Ureter (tissue), 1 donor: Measurements from ENCODE around the gene NCOR2. TPM values are rescaled to one million over a fixed set of nuclear protein-coding genes. Genes with fewer than 3 reads are reported as not detected.

ENCODE experiments used
- DNase-seq: peaks from one replicate; pipeline ENCODE4 v3.0.0-alpha.2; 2020; ENCODE audit warnings: low spot score
- total RNA-seq: library from RNA; stranded (reverse); gene quantifications from one replicate; pipeline ENCODE4 v1.2.4, GENCODE V29; 2023
- donor health status: DM: yes; HTN: yes; CAD: no.

NCOR2 gene
- total RNA-seq, 1 donor from 2014 or later = 200 TPM

DNA sequence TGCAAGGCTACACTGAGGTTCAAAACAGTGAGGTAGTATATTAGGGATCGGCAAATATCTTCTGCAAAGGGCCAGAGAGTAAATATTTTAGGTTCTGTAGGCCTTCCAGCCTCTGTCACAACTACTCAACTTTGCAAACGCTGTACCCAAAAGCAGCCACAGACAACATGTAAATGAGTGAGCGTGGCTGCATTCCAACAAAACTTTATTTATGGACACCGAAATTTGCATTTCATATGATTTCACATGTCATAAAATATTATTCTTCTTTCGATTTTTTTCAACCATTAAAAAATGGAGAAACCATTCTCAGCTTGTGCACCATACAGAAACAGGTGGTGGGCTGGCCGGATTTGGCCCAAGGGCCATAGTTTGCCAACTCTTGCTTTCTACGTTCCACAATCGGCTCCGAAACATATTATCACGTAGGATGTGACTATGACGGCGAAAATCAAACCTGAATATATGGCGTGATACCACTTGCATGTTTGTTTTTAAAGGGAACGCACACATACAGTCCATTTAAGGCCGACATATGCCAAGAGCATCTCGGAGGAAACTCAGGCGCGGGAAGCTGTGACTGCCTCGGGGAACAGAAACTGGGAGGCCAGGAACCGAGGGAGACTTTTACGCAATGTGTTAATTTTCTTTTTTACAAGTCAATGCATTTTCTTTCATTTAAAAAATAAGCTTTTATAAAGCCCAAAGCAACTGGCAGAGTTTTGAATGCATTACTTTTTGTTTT lies 7.1 kb downstream of the NCOR2 start:
- DNase-seq = no peak

DNA sequence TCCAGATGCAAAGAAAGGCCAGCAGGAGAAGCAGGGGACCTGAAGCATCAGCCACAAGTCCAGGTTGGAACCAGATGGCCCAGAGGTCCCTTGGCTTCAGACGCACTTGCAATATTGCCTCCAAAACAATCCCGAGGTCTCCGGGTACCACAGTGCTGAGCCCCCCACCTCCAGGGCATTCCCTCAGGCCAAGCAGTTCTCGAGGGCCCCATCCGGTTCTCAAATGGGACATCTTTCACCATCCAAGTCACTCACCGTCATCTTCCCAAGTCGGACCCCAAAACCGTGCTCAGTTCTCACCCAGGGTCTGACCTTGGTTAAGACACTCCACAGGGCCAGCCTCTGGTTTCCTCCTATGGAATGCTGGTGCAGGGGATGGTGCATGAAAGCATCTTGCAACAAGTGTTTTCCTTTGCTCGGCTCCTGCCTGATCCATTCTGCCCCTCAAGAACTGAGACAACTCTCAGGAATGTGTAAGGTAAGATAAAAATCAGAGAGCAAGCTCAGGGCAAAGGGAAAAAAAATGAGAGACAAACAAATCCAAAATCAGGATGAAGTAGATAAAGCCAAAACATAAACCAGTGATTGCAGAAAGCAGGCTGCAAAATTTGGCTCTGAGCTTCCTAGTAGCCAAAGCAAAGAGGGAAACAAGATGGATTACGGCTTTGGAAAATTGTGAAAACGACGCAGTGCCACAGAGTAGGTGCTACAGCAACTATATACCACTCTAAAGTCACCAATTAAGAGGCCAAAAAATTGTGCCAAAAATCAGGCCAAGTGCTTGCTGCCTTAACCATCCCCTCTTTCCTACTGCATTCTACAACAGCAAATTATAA lies 8.0 kb downstream of the NCOR2 start:
- DNase-seq = no peak

GRCh38 chr12:124558313-124558712 lies 9.1 kb downstream of the NCOR2 start:
- DNase-seq = no peak

DNA sequence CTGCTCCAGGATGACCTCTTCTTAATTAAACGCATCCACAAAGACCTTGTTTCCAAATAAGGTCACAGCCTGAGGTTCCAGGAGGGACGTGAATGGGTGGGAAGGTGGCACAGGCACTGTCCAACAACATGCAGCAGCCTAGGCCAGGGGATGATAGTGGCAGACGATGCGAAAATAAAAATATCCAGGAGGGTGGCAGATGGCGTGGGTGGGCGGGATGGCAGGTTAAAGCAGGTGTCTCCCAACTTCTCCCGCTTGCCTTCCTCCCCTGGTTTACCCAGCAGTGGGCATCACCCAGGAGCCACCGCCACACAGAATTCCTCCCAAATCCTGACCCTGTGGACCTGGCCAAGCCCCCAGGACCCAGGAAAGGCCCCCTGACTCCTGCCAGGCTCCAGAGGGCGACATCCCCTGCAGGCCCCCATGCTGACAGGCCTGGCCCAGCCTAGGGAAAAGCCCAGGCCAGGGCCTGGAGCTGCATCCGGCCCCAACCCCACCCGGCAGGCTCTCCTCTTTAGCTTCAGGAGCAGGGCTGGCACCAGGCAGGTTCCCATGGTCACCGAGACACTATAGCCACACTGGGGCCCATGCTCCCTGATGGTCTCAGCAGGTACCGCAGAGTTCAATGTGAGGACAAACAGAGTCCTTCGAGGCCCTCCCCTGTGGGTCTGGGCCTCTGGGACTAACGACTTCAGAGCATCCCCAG lies 9.7 kb downstream of the NCOR2 start:
- DNase-seq = no peak

DNA sequence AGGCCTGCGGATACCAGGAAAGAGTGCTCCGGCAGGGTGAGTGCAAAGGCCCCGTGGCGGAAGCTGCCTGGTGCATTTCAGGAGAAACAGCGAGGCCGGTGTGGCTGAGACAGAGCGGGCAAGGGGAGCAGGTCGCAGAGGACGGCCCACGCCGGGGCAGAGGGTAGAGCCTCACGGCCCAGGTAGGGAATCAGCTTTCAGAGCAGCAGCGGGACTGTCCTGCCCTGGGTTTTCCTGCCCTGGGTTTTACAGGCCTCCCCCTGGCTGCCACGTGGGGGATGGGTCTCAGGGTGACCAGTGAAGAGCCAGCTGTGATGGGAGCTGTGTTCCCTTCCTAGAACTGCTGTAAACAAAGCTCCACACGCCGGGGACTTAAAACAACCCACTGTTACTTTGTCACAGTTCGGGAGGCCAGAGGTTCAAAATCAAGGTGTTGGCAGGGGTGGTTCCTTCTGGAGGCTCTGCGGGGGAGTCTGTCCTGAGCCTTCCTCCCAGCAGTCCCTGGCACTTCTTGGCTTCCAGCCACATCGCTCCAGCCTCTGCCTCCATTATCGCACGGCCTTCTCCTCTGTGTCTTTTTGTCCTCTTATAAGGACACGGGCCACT lies 10.4 kb downstream of the NCOR2 start:
- DNase-seq = no peak

DNA sequence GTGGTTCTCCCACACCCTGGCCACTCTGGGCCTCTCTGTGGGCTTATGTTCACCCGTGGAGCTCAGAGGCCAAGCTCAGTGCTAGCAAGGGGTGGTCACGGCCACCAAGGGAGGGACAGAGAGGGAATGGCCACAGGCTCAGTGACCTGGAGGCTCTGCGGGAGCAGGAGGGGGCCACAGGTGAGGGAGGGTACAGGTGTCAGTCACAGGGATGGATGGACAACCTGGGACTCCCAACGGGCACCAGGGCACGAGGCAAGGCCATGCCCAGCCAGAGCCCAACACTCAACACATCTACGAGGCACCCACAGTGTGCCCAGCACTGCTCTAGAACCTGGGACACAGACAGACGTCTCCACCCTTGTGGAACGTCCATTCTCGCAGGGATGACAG lies 11.3 kb downstream of the NCOR2 start:
- no peak for DNase-seq

GRCh38 chr12:124555168-124556073 lies 12.0 kb downstream of the NCOR2 start:
- no peak for DNase-seq

GRCh38 chr12:124554429-124555029 lies 12.9 kb downstream of the NCOR2 start:
- no peak for DNase-seq

GRCh38 chr12:124553862-124554428 lies 13.5 kb downstream of the NCOR2 start:
- no peak for DNase-seq

DNA sequence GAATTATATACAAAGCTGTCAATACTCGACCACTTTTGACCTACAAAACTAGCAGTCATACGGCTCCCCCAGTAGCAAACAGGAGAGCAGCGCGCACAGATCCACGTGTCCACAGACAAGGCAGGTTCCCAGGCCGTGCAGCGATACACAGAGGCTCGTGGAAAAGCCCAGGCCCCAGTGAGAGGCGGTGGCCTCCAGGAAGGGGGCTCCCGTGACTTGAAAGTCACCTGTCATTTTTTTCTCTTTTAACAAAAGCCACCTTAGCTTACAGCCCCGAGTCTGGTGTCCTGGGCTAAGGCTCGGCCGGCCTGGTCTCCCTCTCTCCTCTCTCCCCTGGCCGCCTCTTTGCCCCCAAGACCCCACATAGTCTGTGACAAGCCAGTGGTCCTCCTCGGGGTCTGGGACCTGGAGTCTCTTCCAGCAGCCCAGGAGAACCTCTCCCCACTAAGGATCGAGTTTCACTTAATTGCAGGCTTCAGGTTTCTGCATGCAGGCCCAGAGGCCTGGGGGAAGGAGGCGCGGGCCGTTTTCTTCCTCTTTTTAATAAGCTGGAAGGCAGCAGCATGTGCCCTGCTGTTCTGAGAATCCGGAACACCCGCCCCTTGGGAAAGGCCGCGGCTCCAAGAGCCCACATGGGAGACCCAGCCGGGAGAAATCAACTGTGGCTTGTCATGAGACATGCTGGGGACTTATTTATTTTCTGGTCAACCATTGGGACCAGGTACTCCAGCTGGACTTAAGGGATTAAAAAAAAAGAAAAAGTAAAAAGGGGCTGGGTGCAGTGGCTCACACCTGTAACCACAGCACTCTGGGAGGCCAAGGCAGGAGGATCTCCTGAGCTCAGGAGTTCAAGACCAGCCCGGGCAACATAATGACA lies 15.9 kb downstream of the NCOR2 start:
- DNase-seq = no peak

DNA sequence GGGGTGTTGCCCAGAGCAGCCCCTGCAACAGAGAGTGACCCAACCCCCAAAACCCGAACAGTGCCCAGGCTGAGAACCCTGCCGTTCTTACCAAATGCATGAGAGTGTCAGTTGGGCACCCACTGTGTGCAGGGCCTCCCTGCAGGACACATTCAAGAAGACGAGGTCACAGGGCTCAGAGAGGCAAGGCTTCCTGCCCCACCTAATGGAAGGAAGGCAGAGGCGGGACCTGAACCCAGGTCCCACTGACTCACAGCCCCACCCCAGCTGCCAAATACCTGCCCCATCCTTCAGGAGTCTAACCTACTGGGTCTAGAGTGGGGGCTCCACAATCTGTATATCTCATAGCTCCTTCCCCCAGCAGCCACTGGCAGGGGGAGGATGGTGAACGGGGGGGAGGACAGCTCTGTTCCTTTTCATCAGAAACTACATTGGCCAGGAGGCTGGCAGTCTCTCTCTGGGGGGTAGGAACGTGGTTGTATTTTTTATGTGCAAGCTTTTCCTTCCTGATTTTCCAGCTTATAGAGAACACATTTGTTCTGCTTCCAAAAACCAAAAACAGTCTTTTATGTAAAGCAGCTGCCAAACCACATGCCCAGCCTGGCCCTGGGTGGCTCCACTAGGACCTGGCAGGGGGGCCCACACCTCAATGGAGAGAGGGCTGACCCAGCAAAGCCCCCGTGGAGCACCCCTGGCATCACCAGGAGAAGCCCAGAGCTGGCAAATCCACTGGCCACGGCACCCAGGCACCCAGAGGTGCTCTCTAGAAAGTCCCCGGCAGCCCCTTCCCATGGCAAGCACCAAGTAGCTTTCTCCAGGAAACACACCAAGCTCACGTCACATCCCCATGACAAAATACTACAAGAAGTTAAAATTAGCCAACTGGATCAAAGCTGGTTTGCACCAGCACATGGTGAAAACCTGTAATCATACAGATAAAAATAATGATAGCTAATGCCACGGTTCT lies 17.0 kb downstream of the NCOR2 start:
- DNase-seq = no peak

GRCh38 chr12:124549629-124550028 lies 17.8 kb downstream of the NCOR2 start:
- DNase-seq = no peak

DNA sequence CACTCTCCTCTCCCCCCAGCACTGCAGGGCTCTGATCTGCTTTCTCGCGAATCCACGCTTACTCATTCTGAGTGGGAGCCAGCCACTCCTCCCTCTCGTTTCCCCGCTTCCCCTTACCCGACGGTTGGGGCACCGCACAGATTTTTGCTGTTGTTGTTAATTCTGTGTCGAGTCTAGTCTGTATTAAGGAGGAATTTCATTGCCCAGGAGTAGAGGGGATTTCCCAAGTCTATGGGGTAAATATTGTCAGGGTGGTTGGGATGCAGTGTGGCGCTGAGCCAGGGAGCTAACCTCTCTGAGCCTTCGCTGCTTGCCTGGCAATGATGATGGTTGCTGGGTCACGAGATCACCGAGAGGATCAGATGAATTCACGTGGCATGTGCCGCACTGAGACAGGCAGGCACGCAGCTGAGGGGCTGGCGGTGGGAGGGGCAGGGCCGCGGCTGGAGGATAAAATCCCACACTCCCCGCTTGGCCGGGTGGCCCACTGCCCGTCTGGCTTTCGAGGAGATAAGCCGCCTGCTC lies 18.5 kb downstream of the NCOR2 start:
- DNase-seq = no peak

GRCh38 chr12:124547626-124548025 lies 19.8 kb downstream of the NCOR2 start:
- DNase-seq = no peak

- no peak for DNase-seq
Measured at GRCh38 chr12:124545508-124546418, 21.6 kb downstream of the NCOR2 start.

- DNase-seq = no peak
Measured at GRCh38 chr12:124544983-124545382, 22.4 kb downstream of the NCOR2 start.
